Measurements from ENCODE around the gene CHKA. TPM values are rescaled to one million over a fixed set of nuclear protein-coding genes. Genes with fewer than 3 reads are reported as not detected.

The CHKA gene
- total and polyA plus RNA-seq, 2 experiments from 2014 or later = 37.1 to 94.4 TPM

- H3K4me1 Mint-ChIP-seq = peaks cover 5% of the 10 kb centered on the region; the same call in 2 of the 3 replicates
- H3K4me3 ChIP-seq = no peak overlapping the region
- H3K4me2 ChIP-seq = no peak overlapping the region
- no peak overlapping the region for H3K27ac ChIP-seq (ENCODE audit: low read depth)
- H4K20me1 ChIP-seq (replicated peaks; ENCODE audit: insufficient read depth) = no peaks in the 10 kb centered on the region
- TF ChIP-seq STAT1 (IDR thresholded peaks at IDR 0.05; ENCODE audit: unreplicated experiment) (no peak), ZNF331 (CRISPR knock-in tag; IDR thresholded peaks at IDR 0.05; ENCODE audit: low read depth) (no peak), EZH2phosphoT487 (IDR thresholded peaks at IDR 0.05; ENCODE audit: unreplicated experiment) (no peak), POLR2AphosphoS5 (IDR thresholded peaks at IDR 0.05; ENCODE audit: low read depth) (no peak), CREB1 (CRISPR knock-in tag; IDR thresholded peaks at IDR 0.05; ENCODE audit: low read depth) (no peak), ZNF114 (CRISPR knock-in tag; IDR thresholded peaks at IDR 0.05) (no peak), EZH2 (IDR thresholded peaks at IDR 0.05; ENCODE audit: low read depth, unreplicated experiment) (no peak), ETS1 (IDR thresholded peaks at IDR 0.05) (no peak), REST (IDR thresholded peaks at IDR 0.05; ENCODE audit: unreplicated experiment) (no peak), JUNB (IDR thresholded peaks at IDR 0.05; ENCODE audit: unreplicated experiment) (no peak), ZNF462 (CRISPR knock-in tag; IDR thresholded peaks at IDR 0.05) (no peak), CTCF (conservative IDR thresholded peaks at IDR 0.05; ENCODE audit: low read depth in 2 of 2) (no peak), NANOG (IDR thresholded peaks at IDR 0.05; ENCODE audit: borderline replicate concordance) (no peak)
- peaks cover 5% of the 10 kb centered on the region for H3K27me3 Mint-ChIP-seq (ENCODE audit: insufficient read depth, low read depth, poor library complexity)
- DNase-seq (ENCODE audit: low spot score) (no peak), ATAC-seq (no peak)
- H3K36me3 ChIP-seq (ENCODE audit: insufficient read depth) = no peaks in the 10 kb centered on the region
- H3K9me3 Mint-ChIP-seq = no peaks in the 10 kb centered on the region
- H3K4me1 ChIP-seq (ENCODE audit: insufficient read depth) = no peaks in the 10 kb centered on the region
- H3K79me2 ChIP-seq (replicated peaks; ENCODE audit: insufficient read depth) = no peaks in the 10 kb centered on the region
- H3K36me3 Mint-ChIP-seq (ENCODE audit: low read depth) = no peaks in the 10 kb centered on the region
- H3K4me3 Mint-ChIP-seq = no peak overlapping the region
- no peak overlapping the region for H2AFZ ChIP-seq
- H3K27me3 ChIP-seq (ENCODE audit: insufficient read depth) = no peaks in the 10 kb centered on the region
- no peak overlapping the region for H3K27ac Mint-ChIP-seq
- no peaks in the 10 kb centered on the region for H3K9me2 ChIP-seq (ENCODE audit: insufficient read depth)
- H3F3A ChIP-seq (replicated peaks; ENCODE audit: low read depth) = no peaks in the 10 kb centered on the region
These were observed 21.5 kb upstream of the CHKA start for GRCh38 chr11:68142441-68143309.
